Fibroblast of lung (primary cell): ENCODE results near the gene FRMPD2. TPM values are rescaled to one million over a fixed set of nuclear protein-coding genes. Genes with fewer than 3 reads are reported as not detected.

Experiments
- DNase-seq, 2 donors: peaks; one replicate each; pipeline versions ENCODE4 v3.0.0 to v3.0.0-alpha.2; 2010; ENCODE audit warnings: low read depth in 2 of 2
- H2AFZ ChIP-seq: 2 replicates; pipeline ENCODE4 v1.5.1; 2012; ENCODE audit warnings: low read length, control low read depth, inconsistent platforms
- H3K27ac ChIP-seq: 2 replicates; pipeline ENCODE4 v1.5.1; 2011; ENCODE audit warnings: low read length, control low read depth; ENCODE audit not compliant: insufficient read depth
- H3K27me3 ChIP-seq: 2 replicates; pipeline ENCODE4 v1.5.1; 2011; ENCODE audit warnings: mild to moderate bottlenecking, low read length; ENCODE audit not compliant: control insufficient read depth, insufficient read depth
- H3K36me3 ChIP-seq: 2 replicates; pipeline ENCODE4 v1.5.1; 2011; ENCODE audit warnings: low read length; ENCODE audit not compliant: control insufficient read depth, insufficient read depth
- H3K4me1 ChIP-seq: 2 replicates; pipeline ENCODE4 v1.5.1; 2011; ENCODE audit warnings: low read length; ENCODE audit not compliant: control insufficient read depth, insufficient read depth; ENCODE audit errors: extremely low read depth
- H3K4me2 ChIP-seq: 2 replicates; pipeline ENCODE4 v1.5.1; 2011; ENCODE audit warnings: low read length, control low read depth; ENCODE audit not compliant: insufficient read depth; ENCODE audit errors: extremely low read depth
- H3K4me3 ChIP-seq, 4 experiments: fragments of 200-600 bp in 1 of 4; sonication (generic) in 1 of 4; replicated peaks in 1 of 4; 2 replicates each; pipeline ENCODE4 v1.5.1; 2011 to 2016; ENCODE audit warnings: low read length in 4 of 4, low read depth in 3 of 4, mild to moderate bottlenecking in 3 of 4, control low read depth in 2 of 4, inconsistent platforms in 1 of 4, mixed read lengths in 1 of 4; ENCODE audit not compliant: insufficient read depth in 1 of 4; ENCODE audit errors: control extremely low read depth in 1 of 4
- H3K79me2 ChIP-seq: 2 replicates; pipeline ENCODE4 v1.5.1; 2012; ENCODE audit warnings: mild to moderate bottlenecking, low read length, inconsistent platforms; ENCODE audit not compliant: control insufficient read depth, insufficient read depth
- H3K9ac ChIP-seq: 2 replicates; pipeline ENCODE4 v1.5.1; 2011; ENCODE audit warnings: mild to moderate bottlenecking, low read length, control low read depth; ENCODE audit not compliant: insufficient read depth
- H3K9me3 ChIP-seq: 2 replicates; pipeline ENCODE4 v1.5.1; 2012; ENCODE audit warnings: low read depth, low read length; ENCODE audit not compliant: control insufficient read depth, insufficient read depth
- H4K20me1 ChIP-seq: 2 replicates; pipeline ENCODE4 v1.5.1; 2011; ENCODE audit warnings: low read length; ENCODE audit not compliant: control insufficient read depth, insufficient read depth; ENCODE audit errors: extremely low read depth
- CTCF ChIP-seq, 2 donors: IDR thresholded peaks in 1 of 2; conservative IDR thresholded peaks in 1 of 2; 1 replicate in 1 of 2; 2 replicates in 1 of 2; pipeline ENCODE4 v1.5.1; 2011 to 2012; ENCODE audit warnings: low read length in 2 of 2, control low read depth in 1 of 2, inconsistent platforms in 1 of 2, low read depth in 1 of 2, mild to moderate bottlenecking in 1 of 2
- EZH2 ChIP-seq: IDR thresholded peaks from 2 replicates; pipeline ENCODE4 v1.5.1; 2012; ENCODE audit warnings: low read length, control low read depth, mild to moderate bottlenecking; ENCODE audit errors: missing control alignments
- polyA plus RNA-seq, 2 donors: library from polyadenylated mRNA; depleted of rRNA in 1 of 2; stranded (reverse) in 1 of 2; unstranded in 1 of 2; fragments of >200 nt; gene quantifications; 2 replicates each; pipeline ENCODE4 v1.2.1, GENCODE V29; 2011 to 2012; ENCODE audit warnings: missing spikeins in 1 of 2
- total RNA-seq: library from RNA; depleted of rRNA; stranded (reverse); fragments of >200 nt; gene quantifications from 2 replicates; pipeline ENCODE4 v1.2.1, GENCODE V29; 2014

The FRMPD2 gene
- total and polyA plus RNA-seq, 2 donors (not counting 1 experiment from before 2014, with no cell fraction given): 0.16 TPM; not detected in 1

GRCh38 chr10:48243487-48243886 is 31.0 kb downstream of the FRMPD2 start:
- no peak overlapping the region for H3K4me3 ChIP-seq
- H3K79me2 ChIP-seq: no peaks in the 10 kb centered on the region
- no peak overlapping the region for H3K4me2 ChIP-seq
- H4K20me1 ChIP-seq: no peaks in the 10 kb centered on the region
- H3K36me3 ChIP-seq: no peaks in the 10 kb centered on the region
- H3K4me1 ChIP-seq: no peaks in the 10 kb centered on the region
- no peaks in the 10 kb centered on the region for H3K9me3 ChIP-seq
- no peak overlapping the region for H3K27ac ChIP-seq
- no peak overlapping the region for H3K9ac ChIP-seq
- no peak overlapping the region for H2AFZ ChIP-seq
- no peak for DNase-seq
- no peaks in the 10 kb centered on the region for H3K27me3 ChIP-seq
- TF ChIP-seq CTCF (conservative IDR thresholded peaks at IDR 0.05 in 1 of 2, IDR thresholded peaks at IDR 0.05 in 1 of 2; ENCODE audit: low read depth in 1 of 2, low read length in 2 of 2) (no peak), EZH2 (no peak)

GRCh38 chr10:48242171-48242904 is 32.2 kb downstream of the FRMPD2 start:
- no peaks in the 10 kb centered on the region for H3K79me2 ChIP-seq
- H2AFZ ChIP-seq: no peak overlapping the region
- no peaks in the 10 kb centered on the region for H3K36me3 ChIP-seq
- TF ChIP-seq EZH2 (no peak), CTCF (conservative IDR thresholded peaks at IDR 0.05 in 1 of 2, IDR thresholded peaks at IDR 0.05 in 1 of 2; ENCODE audit: low read depth in 1 of 2, low read length in 2 of 2) (no peak)
- H3K27me3 ChIP-seq: no peaks in the 10 kb centered on the region
- no peak overlapping the region for H3K9ac ChIP-seq
- no peak overlapping the region for H3K4me2 ChIP-seq
- H3K9me3 ChIP-seq: no peaks in the 10 kb centered on the region
- no peak for DNase-seq
- H4K20me1 ChIP-seq: no peaks in the 10 kb centered on the region
- H3K27ac ChIP-seq: no peak overlapping the region
- H3K4me1 ChIP-seq: no peaks in the 10 kb centered on the region
- H3K4me3 ChIP-seq: no peak overlapping the region

GRCh38 chr10:48241332-48241731 is 33.2 kb downstream of the FRMPD2 start:
- Histone ChIP-seq H3K9ac (no peak overlapping the region), H3K4me1 (no peaks in the 10 kb centered on the region), H3K27ac (no peak overlapping the region), H3K36me3 (no peaks in the 10 kb centered on the region), H3K9me3 (no peaks in the 10 kb centered on the region), H3K79me2 (no peaks in the 10 kb centered on the region), H4K20me1 (no peaks in the 10 kb centered on the region), H3K4me3 (no peak overlapping the region), H2AFZ (no peak overlapping the region), H3K27me3 (no peaks in the 10 kb centered on the region), H3K4me2 (no peak overlapping the region)
- DNase-seq: no peak
- TF ChIP-seq EZH2 (no peak), CTCF (conservative IDR thresholded peaks at IDR 0.05 in 1 of 2, IDR thresholded peaks at IDR 0.05 in 1 of 2; ENCODE audit: low read depth in 1 of 2, low read length in 2 of 2) (no peak)
